ENCODE data around the gene SPEF1. TPM values are rescaled to one million over a fixed set of nuclear protein-coding genes. Genes with fewer than 3 reads are reported as not detected.

SPEF1 gene
- total and polyA plus RNA-seq, 2 of the 13 experiments (the other 11 are each of a cell fraction or from before 2014, with no cell fraction given) = 0.11 to 0.27 TPM

GRCh38 chr20:3786126-3786484 is 4.9 kb upstream of the SPEF1 start (continued):
- TF ChIP-seq TAF1 (CRISPR knock-in tag; IDR thresholded peaks at IDR 0.05) (0 out of 2 replicates have a peak, but pooled peaks have one; percentile 29), ZNF609 (CRISPR knock-in tag; IDR thresholded peaks at IDR 0.05; ENCODE audit: borderline replicate concordance) (no peak), ZBTB33 (CRISPR knock-in tag; IDR thresholded peaks at IDR 0.05) (peak; percentile 56; the same call in 1 of the 2 replicates), EEA1 (CRISPR knock-in tag; IDR thresholded peaks at IDR 0.05; ENCODE audit: borderline replicate concordance) (0 out of 2 replicates have a peak, but pooled peaks have one; percentile 4), GRHL1 (CRISPR knock-in tag; conservative IDR thresholded peaks at IDR 0.05) (no peak), ZNF468 (CRISPR knock-in tag; IDR thresholded peaks at IDR 0.05) (0 out of 2 replicates have a peak, but pooled peaks have one; percentile 73), KDM2A (CRISPR knock-in tag; IDR thresholded peaks at IDR 0.05; ENCODE audit: borderline replicate concordance, low read depth) (peak; percentile 50; the same call in 1 of the 2 replicates), CENPX (CRISPR knock-in tag; IDR thresholded peaks at IDR 0.05) (no peak), SP1 (IDR thresholded peaks at IDR 0.05) (no peak), SP1 (CRISPR knock-in tag; IDR thresholded peaks at IDR 0.05) (peak; percentile 52; the same call in 1 of the 2 replicates), MAX (IDR thresholded peaks at IDR 0.05) (peak; percentile 72), RBFOX2 (IDR thresholded peaks at IDR 0.05; ENCODE audit: low read depth, low read length) (peak; percentile 74), ZSCAN21 (CRISPR knock-in tag; IDR thresholded peaks at IDR 0.05; ENCODE audit: borderline replicate concordance) (peak; percentile 16; the same call in 1 of the 2 replicates), PHF20 (CRISPR knock-in tag; IDR thresholded peaks at IDR 0.05) (no peak), RAD21 (CRISPR knock-in tag; IDR thresholded peaks at IDR 0.05) (peak; percentile 49; the same call in 1 of the 2 replicates), TFDP1 (CRISPR knock-in tag; IDR thresholded peaks at IDR 0.05; ENCODE audit: borderline replicate concordance) (0 out of 2 replicates have a peak, but pooled peaks have one; percentile 49), IRX3 (CRISPR knock-in tag; IDR thresholded peaks at IDR 0.05; ENCODE audit: borderline replicate concordance, low read depth) (peak; percentile 46)
